Activated CD8-positive, alpha-beta T cell treated with anti-CD3 and anti-CD28 coated beads for 36 hours (primary cell): Measurements from ENCODE around the gene TNFRSF14. TPM values are rescaled to one million over a fixed set of nuclear protein-coding genes. Genes with fewer than 3 reads are reported as not detected.

Experiments used
- ATAC-seq: fragments of 200-7000 bp; cut with Tn5 transposase; one replicate; pipeline ENCODE4 v1.10.0; 2021; ENCODE audit warnings: mild to moderate bottlenecking, moderate library complexity
- CTCF ChIA-PET: fragments of 350-600 bp; sonication (Branson Sonifier 250); formaldehyde crosslinking; loops from one replicate; lab custom pipeline; 2021; ENCODE audit warnings: antibody characterized with exemption; lab: Charles Lee
- POLR2A ChIA-PET: fragments of 350-600 bp; sonication (Branson Sonifier 250); formaldehyde crosslinking; loops from one replicate; lab custom pipeline; 2021; ENCODE audit warnings: antibody characterized with exemption; lab: Charles Lee
- DNase-seq: peaks from one replicate; pipeline ENCODE4 v3.0.0-alpha.2; 2020
- H3K27ac Mint-ChIP-seq: one replicate; pipeline ENCODE4 v1.8.0; 2021; ENCODE audit warnings: mild to moderate bottlenecking, mixed read lengths
- H3K27me3 Mint-ChIP-seq: one replicate; pipeline ENCODE4 v1.8.0; 2021; ENCODE audit warnings: mixed read lengths
- H3K36me3 Mint-ChIP-seq: one replicate; pipeline ENCODE4 v1.8.0; 2021; ENCODE audit warnings: low read depth, mixed read lengths
- H3K4me1 Mint-ChIP-seq: one replicate; pipeline ENCODE4 v1.8.0; 2021; ENCODE audit warnings: low read depth, mixed read lengths
- H3K4me3 Mint-ChIP-seq: one replicate; pipeline ENCODE4 v1.8.0; 2021; ENCODE audit warnings: mild to moderate bottlenecking, moderate library complexity, mixed read lengths
- H3K9me3 Mint-ChIP-seq: one replicate; pipeline ENCODE4 v1.8.0; 2021; ENCODE audit warnings: mixed read lengths
- CTCF ChIP-seq: fragments of 200-600 bp; IDR thresholded peaks from one replicate; pipeline ENCODE4 v1.8.0; 2022; ENCODE audit warnings: antibody characterized with exemption, mild to moderate bottlenecking
- intact Hi-C: fragments of 100-400 bp; cut with micrococcal nuclease; formaldehyde crosslinking; loops from one replicate; pipeline ENCODE4 v1.10.0; 2022
- total RNA-seq, 2 experiments: library from RNA; stranded (reverse); gene quantifications; one replicate each; pipeline ENCODE4 v1.2.3, GENCODE V29; 2021

Gene TNFRSF14
- total RNA-seq, 2 experiments from 2014 or later: 134 to 140 TPM

DNA sequence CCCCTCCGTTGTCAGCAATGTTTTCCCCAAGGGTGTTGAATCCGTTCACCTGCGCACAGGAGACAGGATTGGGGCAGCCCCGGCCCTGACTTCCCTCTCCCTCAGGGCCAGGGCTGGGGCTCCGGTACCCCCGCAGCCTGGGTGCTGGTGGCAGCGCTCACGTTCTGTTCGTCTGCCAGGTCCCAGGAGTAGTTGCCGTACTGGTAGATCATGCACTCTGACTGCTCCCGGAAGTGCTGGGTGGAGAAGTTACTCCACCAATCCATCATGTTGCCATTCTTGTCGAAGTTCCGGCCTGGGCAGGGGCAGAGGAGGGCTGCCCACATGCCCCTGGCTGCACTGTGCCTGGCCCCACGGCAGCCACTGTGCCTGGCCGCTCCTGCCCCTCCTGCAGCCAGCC, 36.5 kb downstream of the TNFRSF14 start:
- TF ChIP-seq CTCF: no peak
- Mint-ChIP-seq H3K4me3 (peak overlapping the region; percentile 39), H3K27ac (no peak overlapping the region), H3K9me3 (no peaks in the 10 kb centered on the region), H3K4me1 (no peaks in the 10 kb centered on the region), H3K27me3 (no peaks in the 10 kb centered on the region), H3K36me3 (peaks cover 4% of the 10 kb centered on the region)
- DNase-seq: peak; percentile 17
- intact Hi-C loops: no loop called here
- POLR2A ChIA-PET: no interaction called here
- CTCF ChIA-PET: no interaction called here
- peak; percentile 52 for ATAC-seq

GRCh38 chr1:2593251-2593878, 37.2 kb downstream of the TNFRSF14 start:
- intact Hi-C loops: no loop called here
- ATAC-seq: no peak
- H3K27ac Mint-ChIP-seq: no peak overlapping the region
- POLR2A ChIA-PET: no interaction called here
- H3K36me3 Mint-ChIP-seq: peaks cover 4% of the 10 kb centered on the region
- TF ChIP-seq CTCF: no peak
- no peak overlapping the region for H3K4me3 Mint-ChIP-seq
- CTCF ChIA-PET: no interaction called here
- H3K4me1 Mint-ChIP-seq: no peaks in the 10 kb centered on the region
- peaks cover 3% of the 10 kb centered on the region for H3K9me3 Mint-ChIP-seq
- DNase-seq: peak; percentile 2
- no peaks in the 10 kb centered on the region for H3K27me3 Mint-ChIP-seq

DNA sequence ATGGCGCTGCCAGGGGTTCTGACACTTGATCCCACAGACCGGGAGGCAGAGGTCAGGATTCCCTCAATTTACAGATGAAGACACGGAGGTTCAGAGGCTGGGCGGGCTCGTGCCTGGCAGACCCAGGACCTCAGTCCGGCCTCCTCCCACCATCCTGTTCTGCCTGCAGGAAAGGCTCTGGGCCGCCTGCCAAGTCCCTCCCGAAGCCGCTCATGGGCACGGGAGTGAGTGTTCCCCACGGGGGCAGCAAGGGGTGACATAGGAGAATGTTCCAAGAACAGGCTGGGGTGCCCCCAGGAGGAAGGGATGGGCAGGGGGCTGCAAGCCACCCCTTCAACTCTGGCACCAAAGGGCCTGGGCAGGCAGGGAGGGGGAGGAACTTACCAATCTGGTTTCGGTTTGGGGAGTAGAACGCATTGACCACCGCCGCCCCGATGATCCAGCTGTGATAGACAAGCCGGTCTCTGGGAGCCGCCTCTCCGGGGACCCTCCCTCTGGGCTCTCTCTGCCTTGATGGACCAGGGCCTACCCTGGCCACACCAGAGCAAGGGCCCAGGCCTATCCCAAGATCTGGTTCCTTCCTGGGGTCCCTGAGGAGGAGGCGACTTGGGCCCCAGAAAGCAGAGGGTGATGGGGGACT, 38.0 kb downstream of the TNFRSF14 start:
- DNase-seq (peak; percentile 1), ATAC-seq (no peak)
- POLR2A ChIA-PET: no interaction called here
- TF ChIP-seq CTCF: no peak
- Mint-ChIP-seq H3K36me3 (peaks cover 4% of the 10 kb centered on the region), H3K9me3 (peaks cover 7% of the 10 kb centered on the region), H3K4me3 (no peak overlapping the region), H3K27ac (no peak overlapping the region), H3K27me3 (no peaks in the 10 kb centered on the region), H3K4me1 (no peaks in the 10 kb centered on the region)
- intact Hi-C loops: no loop called here
- CTCF ChIA-PET: no interaction called here

GRCh38 chr1:2594641-2595131, 38.5 kb downstream of the TNFRSF14 start:
- POLR2A ChIA-PET: no interaction called here
- intact Hi-C loops: no loop called here
- no peaks in the 10 kb centered on the region for H3K4me1 Mint-ChIP-seq
- no peaks in the 10 kb centered on the region for H3K27me3 Mint-ChIP-seq
- H3K9me3 Mint-ChIP-seq: peaks cover 7% of the 10 kb centered on the region
- H3K4me3 Mint-ChIP-seq: no peak overlapping the region
- no peak for TF ChIP-seq CTCF
- CTCF ChIA-PET: no interaction called here
- H3K27ac Mint-ChIP-seq: no peak overlapping the region
- peak; percentile 1 for DNase-seq
- no peaks in the 10 kb centered on the region for H3K36me3 Mint-ChIP-seq
- no peak for ATAC-seq

DNA sequence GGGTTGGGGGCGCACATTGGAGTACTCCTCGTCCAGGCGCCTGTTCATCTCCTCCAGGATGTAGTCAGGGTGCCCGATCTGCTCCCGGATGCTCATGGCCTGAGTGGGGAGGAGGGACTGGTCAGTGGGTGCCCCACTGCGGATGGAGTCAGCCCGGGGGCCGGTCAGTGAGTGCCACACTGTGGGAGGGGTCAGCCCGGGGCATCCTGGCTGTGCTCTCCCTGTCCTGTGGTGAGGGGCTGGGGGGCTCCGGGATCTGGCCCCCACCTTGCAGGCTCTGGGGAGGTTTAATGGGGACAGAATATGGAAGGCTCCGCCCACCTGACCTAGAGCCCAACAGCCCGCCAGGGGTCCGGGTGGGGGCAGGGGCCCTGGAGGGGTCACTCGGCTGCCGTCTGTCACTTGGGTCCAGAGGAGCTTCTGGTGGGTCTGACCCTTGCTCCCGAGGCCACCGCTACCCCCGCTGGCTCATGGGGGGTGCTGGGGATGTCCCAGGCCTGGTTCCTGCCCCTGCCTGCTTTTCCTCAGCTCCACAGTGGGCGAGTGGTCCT, 39.2 kb downstream of the TNFRSF14 start:
- no peaks in the 10 kb centered on the region for H3K27me3 Mint-ChIP-seq
- no peaks in the 10 kb centered on the region for H3K4me1 Mint-ChIP-seq
- ATAC-seq (no peak), DNase-seq (peak; percentile 0)
- ChIA-PET POLR2A (no interaction called here), CTCF (no interaction called here)
- H3K4me3 Mint-ChIP-seq: no peak overlapping the region
- peaks cover 7% of the 10 kb centered on the region for H3K9me3 Mint-ChIP-seq
- H3K27ac Mint-ChIP-seq: no peak overlapping the region
- no peak for TF ChIP-seq CTCF
- no peaks in the 10 kb centered on the region for H3K36me3 Mint-ChIP-seq
- intact Hi-C loops: no loop called here
